ENCODE data around the gene PPFIBP2.

PPFIBP2 gene

GRCh38 chr11:7533199-7534041 is 19.6 kb downstream of the PPFIBP2 start:
- Histone ChIP-seq H3K27ac (ENCODE audit: low read depth, low read length) (no peak overlapping the region), H3K4me3 (ENCODE audit: low read depth in 1 of 2, low read length in 2 of 2) (no peak overlapping the region), H3K4me1 (ENCODE audit: control insufficient read depth in 1 of 2, insufficient read depth in 2 of 2, low read length in 2 of 2) (peaks cover 15 to 43% of the 10 kb centered on the region in 2 donors), H3K9ac (ENCODE audit: low read depth in 1 of 2, low read length in 2 of 2) (no peak overlapping the region), H3K36me3 (ENCODE audit: control insufficient read depth in 1 of 2, insufficient read depth in 2 of 2, low read length in 2 of 2) (no peaks in the 10 kb centered on the region), H3K27me3 (ENCODE audit: control insufficient read depth in 1 of 2, insufficient read depth in 2 of 2, low read length in 2 of 2) (no peaks in the 10 kb centered on the region), H3K9me3 (ENCODE audit: control insufficient read depth in 1 of 2, low read length in 2 of 2) (no peaks in the 10 kb centered on the region)

GRCh38 chr11:7534042-7534378 is 20.2 kb downstream of the PPFIBP2 start:
- Histone ChIP-seq H3K9ac (ENCODE audit: low read depth in 1 of 2, low read length in 2 of 2) (no peak overlapping the region), H3K4me1 (ENCODE audit: control insufficient read depth in 1 of 2, insufficient read depth in 2 of 2, low read length in 2 of 2) (peaks cover 15 to 41% of the 10 kb centered on the region in 2 donors), H3K36me3 (ENCODE audit: control insufficient read depth in 1 of 2, insufficient read depth in 2 of 2, low read length in 2 of 2) (no peaks in the 10 kb centered on the region)

DNA sequence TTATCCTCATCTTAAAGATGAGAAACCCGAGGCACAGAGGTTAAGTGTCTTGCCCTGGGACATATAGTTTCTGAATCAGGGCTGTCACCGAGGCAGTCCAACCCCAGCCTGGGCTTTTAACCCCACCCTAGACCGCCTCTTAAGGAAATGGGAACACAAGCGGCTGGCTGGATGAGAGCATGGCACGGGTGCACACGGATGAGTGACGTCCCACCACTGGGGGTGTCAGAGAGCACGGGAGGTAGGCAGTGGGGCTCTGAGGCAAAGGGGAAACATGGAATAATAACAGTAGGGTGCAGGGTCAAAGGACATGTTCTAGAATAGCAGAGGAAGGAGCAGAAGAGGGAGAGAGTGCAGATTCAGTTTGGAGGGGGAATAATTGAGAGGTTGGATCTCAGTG is 22.3 kb downstream of the PPFIBP2 start:
- H3K36me3 ChIP-seq (ENCODE audit: control insufficient read depth in 1 of 2, insufficient read depth in 2 of 2, low read length in 2 of 2), result no peaks in the 10 kb centered on the region
- H3K4me3 ChIP-seq (ENCODE audit: low read depth in 1 of 2, low read length in 2 of 2), result no peak overlapping the region
- no peak overlapping the region for H3K27ac ChIP-seq (ENCODE audit: low read depth, low read length)
- H3K4me1 ChIP-seq (ENCODE audit: control insufficient read depth in 1 of 2, insufficient read depth in 2 of 2, low read length in 2 of 2), result peaks cover 12 to 41% of the 10 kb centered on the region in 2 donors
- no peaks in the 10 kb centered on the region for H3K27me3 ChIP-seq (ENCODE audit: control insufficient read depth in 1 of 2, insufficient read depth in 2 of 2, low read length in 2 of 2)
- no peaks in the 10 kb centered on the region for H3K9me3 ChIP-seq (ENCODE audit: control insufficient read depth in 1 of 2, low read length in 2 of 2)
- H3K9ac ChIP-seq (ENCODE audit: low read depth in 1 of 2, low read length in 2 of 2), result no peak overlapping the region

More at GRCh38 chr11:7534042-7534378, 20.2 kb downstream of the PPFIBP2 start:
- H3K4me3 ChIP-seq (ENCODE audit: low read depth in 1 of 2, low read length in 2 of 2), result no peak overlapping the region
- H3K27ac ChIP-seq (ENCODE audit: low read depth, low read length), result no peak overlapping the region
- no peaks in the 10 kb centered on the region for H3K9me3 ChIP-seq (ENCODE audit: control insufficient read depth in 1 of 2, low read length in 2 of 2)
- H3K27me3 ChIP-seq (ENCODE audit: control insufficient read depth in 1 of 2, insufficient read depth in 2 of 2, low read length in 2 of 2), result no peaks in the 10 kb centered on the region

- peaks cover 12 to 41% of the 10 kb centered on the region in 2 donors for H3K4me1 ChIP-seq (ENCODE audit: control insufficient read depth in 1 of 2, insufficient read depth in 2 of 2, low read length in 2 of 2)
- no peaks in the 10 kb centered on the region for H3K27me3 ChIP-seq (ENCODE audit: control insufficient read depth in 1 of 2, insufficient read depth in 2 of 2, low read length in 2 of 2)
- no peaks in the 10 kb centered on the region for H3K9me3 ChIP-seq (ENCODE audit: control insufficient read depth in 1 of 2, low read length in 2 of 2)
- no peak overlapping the region for H3K9ac ChIP-seq (ENCODE audit: low read depth in 1 of 2, low read length in 2 of 2)
- H3K4me3 ChIP-seq (ENCODE audit: low read depth in 1 of 2, low read length in 2 of 2), result no peak overlapping the region
- H3K27ac ChIP-seq (ENCODE audit: low read depth, low read length), result no peak overlapping the region
- H3K36me3 ChIP-seq (ENCODE audit: control insufficient read depth in 1 of 2, insufficient read depth in 2 of 2, low read length in 2 of 2), result no peaks in the 10 kb centered on the region
Observed at GRCh38 chr11:7537265-7537664, 23.5 kb downstream of the PPFIBP2 start.

DNA sequence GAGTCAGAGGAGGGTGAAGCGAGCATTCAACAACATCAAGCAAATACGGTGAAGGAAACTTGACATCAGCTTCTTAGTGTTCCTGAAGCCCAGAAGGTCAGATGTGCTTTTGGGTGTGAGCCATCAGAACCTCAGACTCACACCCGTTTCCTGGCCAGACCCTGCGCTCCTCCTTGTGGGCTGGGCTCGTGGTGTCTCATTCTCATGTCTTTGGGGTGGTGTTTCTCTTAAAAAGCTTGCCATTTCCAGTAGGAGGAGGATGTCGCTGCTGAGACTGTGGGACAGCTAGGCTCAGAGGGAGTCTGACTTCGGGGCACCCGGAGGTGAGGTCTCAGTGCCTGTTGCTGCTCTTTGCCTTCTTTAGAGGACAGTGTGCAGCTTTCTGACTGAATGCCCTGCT is 24.2 kb downstream of the PPFIBP2 start:
- Histone ChIP-seq H3K9me3 (ENCODE audit: control insufficient read depth in 1 of 2, low read length in 2 of 2) (no peaks in the 10 kb centered on the region), H3K4me3 (ENCODE audit: low read depth in 1 of 2, low read length in 2 of 2) (no peak overlapping the region)

DNA sequence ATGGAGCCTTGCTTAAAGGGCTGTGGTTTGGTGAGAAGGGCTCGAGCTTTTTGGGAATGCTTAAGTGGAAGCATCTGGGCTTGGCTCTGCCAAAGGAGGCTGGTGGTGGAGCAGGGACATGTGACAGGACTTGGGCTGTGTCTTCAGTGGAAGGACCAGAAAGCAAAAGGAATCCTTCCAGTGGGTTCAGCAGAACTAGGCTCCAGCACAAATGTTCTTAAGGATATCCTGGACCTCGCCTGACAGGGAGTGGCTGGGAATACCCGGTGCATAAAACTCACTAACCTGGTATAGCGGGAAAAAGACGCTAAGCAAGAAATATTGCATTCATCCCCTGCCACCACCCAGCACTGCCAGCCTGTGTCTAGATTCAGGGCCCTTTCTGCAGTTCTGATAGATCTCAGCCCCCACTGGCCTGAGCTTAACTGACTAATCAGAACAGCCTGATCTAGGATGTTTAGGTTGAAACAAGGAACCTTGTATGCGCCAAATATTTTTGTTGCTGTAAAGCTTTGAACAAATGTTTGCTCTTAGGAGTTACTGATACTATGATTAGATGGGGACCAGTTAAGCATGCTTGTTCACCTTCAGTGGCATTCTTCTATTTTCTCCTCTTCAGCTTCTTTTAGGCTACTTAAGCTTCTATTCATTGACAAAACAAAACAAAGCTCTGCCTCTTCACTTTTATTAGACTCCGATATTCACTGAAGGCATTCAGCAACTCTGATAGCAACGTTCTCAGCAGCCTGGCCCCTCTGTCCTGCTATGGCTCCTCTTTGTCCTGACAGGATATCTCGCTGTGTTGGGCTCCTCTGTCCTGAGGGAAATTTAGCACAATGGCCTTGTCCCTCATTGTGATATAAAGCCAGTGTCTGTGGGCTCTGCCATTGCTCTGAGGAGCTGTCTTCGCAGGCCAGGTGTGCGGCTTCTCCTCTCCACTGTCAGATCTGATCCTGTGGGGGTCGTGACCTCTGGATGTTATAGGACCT is 25.0 kb downstream of the PPFIBP2 start:
- Histone ChIP-seq H3K36me3 (ENCODE audit: control insufficient read depth in 1 of 2, insufficient read depth in 2 of 2, low read length in 2 of 2) (no peaks in the 10 kb centered on the region), H3K27me3 (ENCODE audit: control insufficient read depth in 1 of 2, insufficient read depth in 2 of 2, low read length in 2 of 2) (no peaks in the 10 kb centered on the region), H3K9me3 (ENCODE audit: control insufficient read depth in 1 of 2, low read length in 2 of 2) (no peaks in the 10 kb centered on the region), H3K9ac (ENCODE audit: low read depth in 1 of 2, low read length in 2 of 2) (no peak overlapping the region), H3K27ac (ENCODE audit: low read depth, low read length) (no peak overlapping the region), H3K4me1 (ENCODE audit: control insufficient read depth in 1 of 2, insufficient read depth in 2 of 2, low read length in 2 of 2) (peaks cover 12 to 35% of the 10 kb centered on the region in 2 donors), H3K4me3 (ENCODE audit: low read depth in 1 of 2, low read length in 2 of 2) (no peak overlapping the region)

More for the DNA sequence above, 24.2 kb downstream of the PPFIBP2 start:
- no peaks in the 10 kb centered on the region for H3K27me3 ChIP-seq (ENCODE audit: control insufficient read depth in 1 of 2, insufficient read depth in 2 of 2, low read length in 2 of 2)
- H3K36me3 ChIP-seq (ENCODE audit: control insufficient read depth in 1 of 2, insufficient read depth in 2 of 2, low read length in 2 of 2), result no peaks in the 10 kb centered on the region
- peaks cover 12 to 41% of the 10 kb centered on the region in 2 donors for H3K4me1 ChIP-seq (ENCODE audit: control insufficient read depth in 1 of 2, insufficient read depth in 2 of 2, low read length in 2 of 2)
- no peak overlapping the region for H3K27ac ChIP-seq (ENCODE audit: low read depth, low read length)
- no peak overlapping the region for H3K9ac ChIP-seq (ENCODE audit: low read depth in 1 of 2, low read length in 2 of 2)

DNA sequence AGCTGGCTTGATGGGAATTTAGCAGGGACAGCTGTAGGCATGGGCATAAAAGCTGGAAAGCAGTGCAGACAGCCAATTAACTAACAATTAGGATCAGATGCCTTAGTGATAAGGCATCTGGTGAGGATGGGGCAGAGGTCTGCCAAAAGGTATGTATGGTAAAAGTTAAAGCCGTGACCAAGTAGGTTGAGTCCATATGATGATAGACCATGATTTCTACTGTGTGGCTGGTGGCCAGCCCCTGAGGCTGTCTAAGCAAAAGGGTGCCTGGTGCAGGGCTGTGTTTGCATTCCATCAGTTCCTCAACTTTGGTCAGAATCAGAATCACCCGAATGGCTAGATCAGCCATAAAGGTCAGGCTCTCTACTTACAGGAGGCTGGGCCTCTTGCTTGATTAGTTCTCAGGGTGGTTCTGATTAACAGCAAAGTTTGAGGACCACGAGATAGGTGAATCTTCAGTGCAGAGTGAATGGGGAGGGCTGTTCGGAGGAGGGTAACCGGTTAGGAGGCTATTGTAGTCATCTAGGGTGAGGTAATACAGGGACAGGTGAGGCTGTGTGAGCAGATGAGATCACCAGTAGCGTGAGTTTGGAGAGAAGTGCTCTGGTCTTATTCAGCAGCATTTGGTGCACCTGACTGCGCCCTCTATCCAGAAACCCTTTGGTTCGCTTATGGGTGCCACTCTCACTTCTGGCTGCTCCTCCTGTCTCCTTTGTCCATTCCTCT is 27.2 kb downstream of the PPFIBP2 start:
- Histone ChIP-seq H3K4me3 (ENCODE audit: low read depth in 1 of 2, low read length in 2 of 2) (no peak overlapping the region), H3K36me3 (ENCODE audit: control insufficient read depth in 1 of 2, insufficient read depth in 2 of 2, low read length in 2 of 2) (no peaks in the 10 kb centered on the region), H3K4me1 (ENCODE audit: control insufficient read depth in 1 of 2, insufficient read depth in 2 of 2, low read length in 2 of 2) (peaks cover 0 to 17% of the 10 kb centered on the region in 2 donors), H3K27ac (ENCODE audit: low read depth, low read length) (no peak overlapping the region), H3K9me3 (ENCODE audit: control insufficient read depth in 1 of 2, low read length in 2 of 2) (no peaks in the 10 kb centered on the region), H3K9ac (ENCODE audit: low read depth in 1 of 2, low read length in 2 of 2) (no peak overlapping the region), H3K27me3 (ENCODE audit: control insufficient read depth in 1 of 2, insufficient read depth in 2 of 2, low read length in 2 of 2) (no peaks in the 10 kb centered on the region)

GRCh38 chr11:7543302-7543701 is 29.5 kb downstream of the PPFIBP2 start:
- no peaks in the 10 kb centered on the region for H3K36me3 ChIP-seq (ENCODE audit: control insufficient read depth in 1 of 2, insufficient read depth in 2 of 2, low read length in 2 of 2)
- peaks cover 0 to 1% of the 10 kb centered on the region in 2 donors for H3K4me1 ChIP-seq (ENCODE audit: control insufficient read depth in 1 of 2, insufficient read depth in 2 of 2, low read length in 2 of 2)
- H3K27ac ChIP-seq (ENCODE audit: low read depth, low read length), result no peak overlapping the region
- no peaks in the 10 kb centered on the region for H3K9me3 ChIP-seq (ENCODE audit: control insufficient read depth in 1 of 2, low read length in 2 of 2)
- H3K9ac ChIP-seq (ENCODE audit: low read depth in 1 of 2, low read length in 2 of 2), result no peak overlapping the region
- no peaks in the 10 kb centered on the region for H3K27me3 ChIP-seq (ENCODE audit: control insufficient read depth in 1 of 2, insufficient read depth in 2 of 2, low read length in 2 of 2)
- no peak overlapping the region for H3K4me3 ChIP-seq (ENCODE audit: low read depth in 1 of 2, low read length in 2 of 2)

DNA sequence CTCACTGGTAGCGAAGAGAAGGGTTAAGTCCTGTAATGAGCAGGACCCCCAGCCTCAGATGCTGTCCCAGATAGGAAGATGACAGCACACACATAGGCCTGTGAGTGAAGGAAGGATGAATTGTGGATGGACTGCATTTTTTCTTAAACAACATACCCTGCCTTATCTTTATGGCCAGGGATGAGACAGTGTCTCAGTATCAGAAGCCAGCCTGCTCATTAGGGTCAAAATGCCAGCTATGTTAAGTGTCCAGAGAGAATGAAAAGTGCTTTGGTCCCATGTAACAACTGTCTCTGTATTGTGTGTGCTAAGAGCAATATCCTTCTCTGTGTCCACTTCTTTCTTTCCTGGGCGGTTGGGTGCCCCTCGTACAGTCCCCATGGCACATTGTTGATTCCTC is 30.2 kb downstream of the PPFIBP2 start:
- Histone ChIP-seq H3K4me1 (ENCODE audit: control insufficient read depth in 1 of 2, insufficient read depth in 2 of 2, low read length in 2 of 2) (no peaks in the 10 kb centered on the region), H3K9ac (ENCODE audit: low read depth in 1 of 2, low read length in 2 of 2) (no peak overlapping the region), H3K27me3 (ENCODE audit: control insufficient read depth in 1 of 2, insufficient read depth in 2 of 2, low read length in 2 of 2) (no peaks in the 10 kb centered on the region), H3K27ac (ENCODE audit: low read depth, low read length) (no peak overlapping the region), H3K9me3 (ENCODE audit: control insufficient read depth in 1 of 2, low read length in 2 of 2) (no peaks in the 10 kb centered on the region), H3K36me3 (ENCODE audit: control insufficient read depth in 1 of 2, insufficient read depth in 2 of 2, low read length in 2 of 2) (no peaks in the 10 kb centered on the region), H3K4me3 (ENCODE audit: low read depth in 1 of 2, low read length in 2 of 2) (no peak overlapping the region)

Measured in duodenal mucosa (tissue), 2 donors.